GM08714 (cell line): ENCODE results near the gene UQCRQ.

Experiments used
- H3K4me3 ChIP-seq: fragments of 200-500 bp; sonication (Bioruptor generic); 2 replicates; pipeline ENCODE4 v1.5.1; 2014; ENCODE audit warnings: mild to moderate bottlenecking, low read length, inconsistent platforms
- ZNF274 ChIP-seq: IDR thresholded peaks from 2 replicates; pipeline ENCODE4 v1.6.1; 2012; ENCODE audit warnings: mild to moderate bottlenecking, low read depth, low read length

UQCRQ gene

DNA sequence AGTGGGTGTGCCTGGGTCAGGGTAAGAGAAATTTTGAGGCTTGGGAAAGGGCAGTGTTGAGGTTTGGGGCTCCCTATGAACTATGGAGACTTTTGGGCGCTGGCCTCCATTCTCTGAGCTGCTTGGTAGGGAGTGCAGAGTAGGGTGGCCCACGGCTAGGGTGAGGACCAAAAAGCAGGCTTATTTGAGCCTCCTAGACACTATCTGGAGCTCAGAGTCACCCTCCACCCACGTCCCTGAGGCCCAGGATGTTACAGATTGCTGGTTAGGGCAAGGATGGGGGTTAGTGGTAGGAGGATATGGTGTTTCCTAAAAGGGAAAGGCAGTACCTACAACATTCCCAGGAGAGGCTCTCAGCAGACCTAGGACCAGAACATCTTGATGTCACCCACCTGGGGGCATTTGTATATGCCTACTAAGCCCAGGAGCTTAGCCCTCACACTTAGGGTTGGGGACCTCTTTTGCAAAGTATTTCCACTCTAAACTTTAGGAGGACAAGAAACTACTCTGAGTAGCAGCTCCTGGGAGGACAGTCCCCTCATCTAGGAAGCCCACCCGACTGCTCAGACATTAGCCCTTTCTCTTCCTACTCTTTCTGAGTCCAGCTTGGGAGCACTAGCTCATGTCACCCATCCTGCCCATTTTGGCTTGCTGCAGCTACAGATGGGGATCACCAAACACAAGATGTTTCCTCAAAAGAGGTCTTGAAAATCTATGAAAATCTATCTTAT lies 38.3 kb upstream of the UQCRQ start:
- no peak overlapping the region for H3K4me3 ChIP-seq
- no peak for TF ChIP-seq ZNF274

DNA sequence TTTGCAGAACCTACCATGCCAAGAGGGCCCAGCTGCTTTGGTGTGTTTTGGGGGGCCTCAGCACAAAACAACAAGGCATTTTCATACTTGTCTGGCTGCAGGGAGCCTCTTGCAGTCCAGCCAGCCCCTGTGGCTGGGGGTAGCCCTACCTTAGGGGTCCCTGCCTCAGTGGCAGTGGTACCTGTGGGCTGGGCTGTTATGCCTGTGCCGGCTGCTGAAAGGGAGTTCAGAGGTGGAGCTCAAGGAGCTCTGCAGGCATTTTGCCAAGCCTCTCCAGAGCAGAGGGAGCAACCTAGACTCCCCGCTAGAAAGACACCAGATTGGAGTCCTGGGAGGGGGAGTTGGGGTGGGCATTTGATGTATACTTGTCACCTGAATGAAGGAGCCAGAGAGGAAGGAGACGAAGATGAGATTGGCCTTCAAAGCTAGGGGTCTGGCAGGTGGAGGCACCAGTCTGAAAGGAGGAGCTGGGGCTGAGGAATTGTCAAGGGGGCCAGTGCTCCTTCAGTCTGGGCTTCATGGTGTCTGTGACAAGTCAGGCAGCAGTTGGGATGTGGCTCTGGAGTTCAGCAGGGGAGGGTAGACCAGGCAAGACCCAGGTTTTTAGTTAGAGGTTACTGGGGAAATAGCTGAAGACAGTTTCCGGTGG lies 37.5 kb upstream of the UQCRQ start:
- H3K4me3 ChIP-seq = no peak overlapping the region
- no peak for TF ChIP-seq ZNF274

DNA sequence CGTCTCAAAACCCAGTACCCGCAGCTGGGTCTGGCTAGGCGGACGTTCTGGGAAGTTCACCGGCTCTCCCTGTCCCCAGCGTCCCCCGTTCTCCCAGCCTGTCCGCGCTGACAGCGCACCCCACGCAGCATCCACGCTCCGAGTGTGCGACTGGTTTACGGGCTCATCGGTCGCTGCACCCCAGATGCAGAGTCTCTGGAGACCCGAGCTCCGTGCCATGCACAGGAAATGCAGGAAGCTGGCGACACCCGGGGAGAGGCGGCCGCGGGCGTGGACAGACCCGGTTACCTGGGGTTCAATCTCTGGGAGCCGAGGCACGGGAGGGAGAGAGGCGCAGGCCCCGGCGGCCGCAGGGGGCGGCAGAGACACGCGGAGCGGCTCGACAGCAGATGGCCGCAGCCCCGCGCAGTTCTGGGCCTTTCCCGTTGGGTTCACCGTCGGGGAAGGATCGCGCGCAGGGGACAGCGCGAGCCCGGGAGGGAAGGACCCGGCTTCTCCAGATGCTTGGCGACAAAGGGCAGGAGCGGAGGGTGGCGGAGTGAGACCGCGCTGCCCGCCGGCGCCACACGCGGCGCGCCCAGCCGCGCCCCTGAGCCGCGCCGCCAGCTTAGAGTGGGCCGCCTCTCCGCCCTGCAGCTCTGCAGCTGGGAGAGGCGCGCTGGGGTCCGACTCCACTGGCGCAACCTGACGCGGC lies 36.6 kb upstream of the UQCRQ start:
- no peak for TF ChIP-seq ZNF274
- peak overlapping the region; percentile 70; the same call in 1 of the 2 replicates for H3K4me3 ChIP-seq

DNA sequence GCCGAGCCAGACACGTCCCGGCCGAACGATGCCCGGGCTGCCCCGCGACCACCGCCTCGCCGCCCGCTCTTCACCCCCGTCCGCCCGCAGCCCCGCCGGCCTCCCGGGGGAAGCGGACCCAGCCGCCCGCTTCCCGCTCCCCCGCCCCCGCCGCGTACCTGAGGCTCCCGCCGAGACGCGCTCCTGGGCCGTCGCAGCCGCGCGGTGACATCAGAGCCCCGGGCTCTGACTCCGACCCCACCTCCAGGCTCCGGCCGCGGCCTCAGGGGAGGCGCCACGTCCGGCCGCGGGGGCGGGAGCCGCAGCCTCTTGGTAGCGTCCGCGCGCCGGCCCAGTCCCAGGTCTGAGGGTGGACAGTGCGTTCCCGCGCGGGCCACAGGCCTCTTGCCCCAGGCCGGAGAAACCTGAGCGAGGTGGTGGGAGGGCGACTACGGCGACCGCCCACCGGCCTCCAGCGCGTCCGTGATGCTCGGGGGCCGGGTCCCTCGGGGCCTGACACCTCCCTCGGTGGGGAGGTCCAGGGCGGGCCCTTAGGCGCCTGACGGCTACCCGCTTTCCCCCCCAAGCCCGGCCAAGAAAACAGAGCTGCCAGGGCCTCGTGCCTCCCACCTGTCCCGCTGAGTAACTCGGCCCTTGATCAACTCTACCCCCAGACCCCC lies 35.9 kb upstream of the UQCRQ start, which contains the start of gene SHROOM1:
Gene SHROOM1, minus strand, starts transcription at position 212 of the 659 bp plus-strand sequence. CDS start 4,507 bp downstream, outside the sequence.
- no peak for TF ChIP-seq ZNF274
- H3K4me3 ChIP-seq = peak within 1 kb of the TSS; percentile 70; the same call in 1 of the 2 replicates

DNA sequence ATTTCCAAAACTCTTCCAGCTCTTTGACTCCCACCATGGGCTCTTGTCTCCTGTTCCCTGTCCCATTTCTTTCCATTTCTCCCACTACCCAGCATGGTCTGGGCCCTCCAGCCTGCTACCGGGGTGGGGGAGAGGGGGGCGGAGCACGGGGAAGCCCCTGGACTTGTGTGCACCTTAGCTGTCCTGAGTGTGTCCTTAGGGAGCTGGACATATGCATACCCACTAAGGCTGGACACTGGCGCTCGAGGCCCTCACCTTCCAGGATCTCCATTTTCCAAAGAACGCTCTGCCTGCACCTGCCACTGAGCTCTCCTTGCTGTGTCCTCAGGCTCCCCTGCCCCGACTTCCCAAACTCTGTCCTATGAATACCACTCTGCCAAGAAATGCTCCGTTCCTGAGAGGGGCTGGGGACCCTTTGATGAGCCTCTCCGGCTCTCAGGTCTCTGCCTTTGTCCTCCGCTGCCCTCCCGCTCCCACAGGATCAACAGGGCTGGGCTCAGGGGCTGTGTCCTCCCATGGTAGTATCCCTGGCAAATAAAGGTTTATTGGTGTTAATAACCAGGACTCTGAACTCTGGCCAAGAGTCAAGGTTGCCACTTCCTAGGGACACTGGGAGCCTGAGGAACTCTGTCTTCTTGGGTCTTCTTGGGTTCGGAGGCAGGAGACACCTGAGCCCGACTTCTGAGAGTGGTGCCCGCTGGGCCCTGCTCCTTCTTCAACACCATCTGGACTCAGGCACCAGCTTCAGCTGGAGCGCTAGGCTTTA lies 35.2 kb upstream of the UQCRQ start:
- peak overlapping the region; percentile 70; the same call in 1 of the 2 replicates for H3K4me3 ChIP-seq
- no peak for TF ChIP-seq ZNF274

DNA sequence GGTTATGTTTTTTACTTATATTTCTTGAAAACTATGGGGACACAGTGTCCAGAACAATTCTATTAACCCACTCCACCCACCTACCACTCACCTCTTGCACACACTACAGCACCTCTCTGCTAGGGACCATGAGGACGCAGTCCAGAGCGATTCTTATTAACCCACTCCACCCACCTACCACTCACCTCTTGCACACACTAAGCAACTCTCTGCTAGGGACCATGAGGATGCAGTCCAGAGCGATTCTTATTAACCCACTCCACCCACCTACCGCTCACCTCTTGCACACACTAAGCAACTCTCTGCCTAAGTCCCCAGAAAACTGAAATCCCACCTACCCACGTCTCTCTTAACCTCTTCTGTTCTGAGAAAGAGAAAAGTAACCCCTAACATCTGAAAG lies 33.8 kb upstream of the UQCRQ start:
- no peak for TF ChIP-seq ZNF274
- H3K4me3 ChIP-seq = no peak overlapping the region

DNA sequence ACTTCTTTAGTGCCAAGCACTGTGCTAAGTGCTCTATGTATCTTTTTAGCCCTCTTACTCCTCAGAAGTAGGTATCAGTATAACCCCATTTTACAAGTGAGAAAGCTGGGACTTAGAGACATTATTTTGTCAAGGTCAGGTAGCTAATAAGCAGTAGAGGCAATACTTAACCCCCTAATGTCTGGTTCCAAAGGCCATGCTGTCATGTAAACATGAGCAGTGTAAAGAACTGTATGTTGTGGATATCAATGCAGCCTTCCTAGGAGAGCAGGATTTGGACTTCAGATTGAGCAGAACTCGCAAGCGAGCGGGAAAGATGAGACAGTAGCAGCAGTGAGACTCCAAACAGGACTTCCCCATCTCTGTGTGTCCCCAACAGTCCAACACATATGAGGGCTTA lies 32.4 kb upstream of the UQCRQ start:
- no peak for TF ChIP-seq ZNF274
- H3K4me3 ChIP-seq = no peak overlapping the region

DNA sequence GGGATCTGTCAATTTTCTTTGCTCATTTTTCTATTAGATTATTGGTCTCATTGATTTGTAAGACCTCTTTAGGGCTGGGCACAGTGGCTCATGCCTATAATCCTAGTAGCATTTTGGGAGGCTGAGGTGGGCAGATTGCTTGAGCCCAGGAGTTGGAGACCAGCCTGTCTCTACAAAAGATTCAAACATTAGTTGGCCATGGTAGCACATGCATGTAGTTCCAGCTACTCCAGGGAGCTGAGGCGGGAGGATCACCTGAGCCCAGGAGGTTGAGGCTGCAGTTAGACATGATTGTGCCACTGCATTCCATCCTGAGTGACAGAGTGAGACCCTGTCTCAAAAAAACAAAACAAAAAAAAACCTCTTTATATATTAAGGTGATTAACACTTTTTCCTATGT lies 29.6 kb upstream of the UQCRQ start:
- no peak for TF ChIP-seq ZNF274
- H3K4me3 ChIP-seq = no peak overlapping the region

DNA sequence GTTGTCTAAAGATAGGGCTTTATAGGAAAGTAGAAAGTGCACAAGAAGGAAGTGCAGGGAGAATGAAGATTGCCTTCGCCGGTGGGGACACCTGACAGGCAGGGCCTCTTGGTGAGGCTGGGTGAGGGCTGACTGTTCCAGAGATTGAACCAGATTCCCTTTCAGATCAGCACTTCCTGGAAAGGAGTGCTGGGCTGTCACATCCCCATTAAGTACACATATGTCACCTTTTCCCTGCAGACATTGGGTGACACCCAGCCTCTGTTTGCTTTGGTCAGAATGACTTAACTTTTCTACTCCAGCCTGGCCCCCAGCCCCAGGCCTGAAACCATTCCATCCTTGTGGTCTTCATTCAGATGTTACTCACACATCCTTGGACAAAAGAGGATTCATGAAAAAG lies 28.6 kb upstream of the UQCRQ start:
- no peak for TF ChIP-seq ZNF274
- no peak overlapping the region for H3K4me3 ChIP-seq

DNA sequence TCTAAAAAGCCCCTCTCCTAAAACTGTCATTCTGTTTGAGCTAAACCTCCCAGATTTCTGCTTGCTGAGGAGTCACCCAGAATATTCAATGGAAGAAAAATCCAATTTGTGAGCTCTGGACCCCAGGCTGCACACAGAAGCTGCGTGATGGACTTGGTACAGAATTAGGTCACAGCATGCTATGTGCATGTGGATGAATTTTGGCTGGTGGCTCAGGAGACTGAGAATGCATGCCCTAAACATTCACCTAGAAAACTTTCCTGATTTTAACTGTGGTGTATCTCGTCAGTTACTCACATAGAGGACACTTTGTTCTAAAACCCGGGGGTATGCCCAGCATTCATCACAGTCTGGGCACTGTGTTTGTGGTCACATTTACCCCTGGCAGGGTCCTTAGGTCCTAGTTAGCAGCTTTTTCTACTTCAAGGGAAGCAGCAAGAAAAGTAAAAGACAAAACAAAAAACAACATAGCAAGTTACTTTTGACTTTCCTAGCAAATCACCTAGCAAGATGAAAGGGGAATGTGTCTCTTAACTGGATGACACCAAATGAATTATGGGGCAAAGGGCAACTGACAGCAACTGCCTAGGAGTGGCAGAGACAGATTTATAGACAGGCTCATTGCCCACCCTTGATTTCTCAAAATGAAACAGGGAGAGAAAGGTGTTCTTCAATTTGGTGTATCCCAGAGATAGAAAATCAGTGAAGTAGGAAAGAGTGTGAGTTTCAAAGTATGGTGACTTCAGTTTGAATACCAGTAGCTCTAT lies 27.7 kb upstream of the UQCRQ start:
- H3K4me3 ChIP-seq = no peak overlapping the region
- no peak for TF ChIP-seq ZNF274

DNA sequence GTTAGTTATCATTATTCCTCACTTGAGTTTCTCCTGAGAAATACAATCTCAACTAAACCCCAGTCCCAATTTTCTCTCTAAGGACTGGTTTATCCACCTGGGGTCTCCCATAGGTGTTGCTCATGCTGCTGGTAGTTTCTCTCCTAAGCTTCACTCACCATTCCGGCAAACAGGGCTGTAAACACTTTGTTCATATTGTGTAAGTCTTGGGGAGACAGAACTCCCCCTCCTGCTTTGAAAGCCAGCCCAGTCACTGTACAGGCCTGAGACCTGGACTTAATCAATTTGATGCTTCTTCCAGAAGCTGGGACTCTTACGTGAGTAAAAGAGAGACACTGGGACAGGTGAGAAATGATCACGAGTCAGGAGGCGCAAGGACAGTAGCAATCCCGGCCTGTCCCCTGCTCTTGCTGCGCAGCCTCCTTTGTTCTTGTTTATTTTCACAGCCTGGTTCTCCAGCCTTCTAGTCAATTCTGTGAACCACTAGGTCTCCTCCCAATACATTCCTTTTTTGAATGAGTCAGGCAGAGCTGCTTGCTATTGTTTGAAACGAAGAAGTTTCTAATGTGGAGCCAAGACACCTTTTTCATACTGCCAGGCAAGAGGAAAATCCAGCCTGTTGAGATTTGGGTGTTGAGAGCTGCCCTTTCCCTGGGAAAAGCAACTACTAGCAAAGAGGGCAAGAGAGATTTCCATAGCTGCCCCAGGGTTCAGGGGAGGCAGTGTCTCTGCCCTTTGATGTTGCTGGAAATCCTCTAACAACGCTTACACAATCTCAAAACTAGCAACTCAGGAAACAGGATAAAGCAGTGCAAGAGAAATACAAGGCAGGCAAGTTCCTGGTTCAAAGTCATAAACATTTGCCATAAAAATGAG lies 26.8 kb upstream of the UQCRQ start:
- no peak for TF ChIP-seq ZNF274
- no peak overlapping the region for H3K4me3 ChIP-seq

DNA sequence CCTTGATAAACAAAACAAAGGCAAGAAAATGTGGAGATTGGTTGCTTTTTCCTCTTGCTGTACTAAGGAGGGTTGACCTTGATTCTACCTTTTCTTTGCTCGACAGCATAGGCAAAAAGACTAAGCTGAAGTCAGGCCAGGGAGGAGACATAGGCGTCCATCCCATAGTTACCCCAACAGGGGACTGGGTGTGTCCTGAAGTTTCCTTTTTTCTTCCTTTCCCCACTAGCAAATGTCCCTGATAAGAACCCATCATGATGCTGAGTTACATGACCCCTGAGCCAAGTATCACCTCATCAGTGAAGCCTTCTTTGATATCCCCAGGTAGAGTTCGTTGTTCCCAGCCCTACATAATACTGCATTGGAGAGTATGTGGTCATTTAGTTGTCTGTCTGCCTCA lies 26.1 kb upstream of the UQCRQ start:
- TF ChIP-seq ZNF274 = no peak
- no peak overlapping the region for H3K4me3 ChIP-seq
